ENCODE results near the gene PPP1R14D. TPM values are rescaled to one million over a fixed set of nuclear protein-coding genes. Genes with fewer than 3 reads are reported as not detected.
A peak's percentile ranks its signal among the peaks of the same experiment; 100 is the strongest.

The PPP1R14D gene
- total and polyA plus RNA-seq, 8 donors, result 0.63 to 20.0 (median 2.2) TPM; not detected in 3

DNA sequence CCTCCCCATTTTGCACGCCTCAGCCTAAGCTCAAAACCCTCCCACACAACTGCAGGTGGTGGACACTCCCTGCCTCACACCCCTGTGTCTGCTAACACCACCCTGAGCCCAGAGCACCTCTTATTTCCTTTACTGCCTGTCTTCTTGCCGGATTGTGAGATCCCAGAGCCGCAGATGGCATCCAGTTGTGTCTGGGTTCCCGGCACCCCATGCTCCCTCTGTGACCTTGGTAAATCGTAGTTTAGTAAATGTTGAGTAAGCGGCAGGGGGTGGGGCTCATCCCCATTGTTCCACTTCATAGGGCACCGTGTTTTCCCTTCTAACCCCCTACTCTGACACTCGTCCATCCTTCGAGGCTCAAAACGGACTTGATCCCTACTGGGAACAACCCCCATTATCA lies 30.2 kb upstream of the PPP1R14D start:
- intact Hi-C loops (cut with DNase I; ENCODE audit: low total_unique reads), result no loop called here
- Histone ChIP-seq H3K9me3 (no peaks in the 10 kb centered on the region), H3K27ac (no peak overlapping the region), H3K4me3 (no peak overlapping the region), H3K36me3 (peaks cover 20 to 37% (median 34%) of the 10 kb centered on the region in 4 donors), H3K27me3 (peaks cover 0 to 6% (median 0%) of the 10 kb centered on the region in 3 donors), H3K4me1 (peaks cover 10 to 23% (median 18%) of the 10 kb centered on the region in 4 donors)
- WGBS, 5 donors, result 63 to 79% (median 72%) methylated on average over 10 of the region's 10 CpGs
- TF ChIP-seq POLR2A (IDR thresholded peaks at IDR 0.05) (no peak), CTCF (IDR thresholded peaks at IDR 0.05) (no peak), POLR2AphosphoS5 (IDR thresholded peaks at IDR 0.05) (no peak), EP300 (IDR thresholded peaks at IDR 0.05) (no peak)
- DNase-seq, result no peak

DNA sequence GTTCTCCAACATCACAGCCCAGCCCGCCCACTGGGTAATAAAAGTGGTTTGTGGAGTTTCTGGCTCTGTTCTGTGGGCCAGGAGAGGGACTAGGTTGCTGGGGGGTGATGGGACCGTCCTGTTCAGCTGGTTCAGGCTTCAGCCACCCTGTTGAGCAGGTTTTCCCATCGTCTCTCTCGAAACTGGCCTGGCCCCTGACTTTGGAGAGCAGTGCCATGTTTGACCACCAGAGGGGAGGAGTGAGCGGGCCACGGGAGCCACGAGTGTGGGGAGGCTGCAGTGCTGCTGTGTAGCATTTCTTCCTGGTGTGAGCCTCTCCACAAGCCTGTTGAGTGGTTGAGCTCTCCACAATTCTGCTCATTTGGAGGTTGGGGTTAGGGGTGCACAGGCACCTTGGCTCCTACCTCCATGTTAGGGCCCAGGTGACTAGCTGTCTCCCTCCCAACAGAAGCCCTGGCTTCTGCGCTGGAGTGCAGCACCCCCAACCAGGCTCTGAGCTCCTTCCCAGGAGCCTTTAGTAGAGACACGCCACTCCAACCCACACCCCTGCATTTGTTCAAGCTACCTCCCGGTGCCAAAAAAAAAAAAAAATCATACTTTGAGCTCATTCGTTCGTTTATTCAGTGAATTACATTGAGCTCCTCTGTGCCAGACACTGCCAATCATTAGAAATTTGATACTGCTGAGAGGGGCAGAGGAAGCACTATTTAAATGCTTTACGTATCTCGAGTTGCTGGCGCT lies 29.3 kb upstream of the PPP1R14D start:
- intact Hi-C loops (cut with DNase I; ENCODE audit: low total_unique reads), result no loop called here
- H3K36me3 ChIP-seq, result peaks cover 29 to 46% (median 43%) of the 10 kb centered on the region in 4 donors
- no peaks in the 10 kb centered on the region for H3K9me3 ChIP-seq
- TF ChIP-seq POLR2AphosphoS5 (IDR thresholded peaks at IDR 0.05) (peak in 2 of 3 donors; percentile 30 to 83), EP300 (IDR thresholded peaks at IDR 0.05) (no peak), CTCF (IDR thresholded peaks at IDR 0.05) (peak in 6 of 7 experiments; percentile 92 to 99 (median 94))
- H3K27me3 ChIP-seq, result peaks cover 0 to 4% (median 0%) of the 10 kb centered on the region in 3 donors
- H3K4me3 ChIP-seq, result no peak overlapping the region
- H3K27ac ChIP-seq, result peak overlapping the region in 3 of 5 donors; percentile 16 to 70 (median 25)
- DNase-seq, result peak; percentile 89 to 95
- WGBS, 5 donors, result 25 to 33% (median 32%) methylated on average over 14 to 15 of the region's 15 CpGs
- peaks cover 10 to 22% (median 18%) of the 10 kb centered on the region in 4 donors for H3K4me1 ChIP-seq

- Histone ChIP-seq H3K9me3 (no peaks in the 10 kb centered on the region), H3K4me3 (no peak overlapping the region), H3K27ac (peak overlapping the region in 3 of 5 donors; percentile 16 to 70 (median 25)), H3K27me3 (peaks cover 0 to 4% (median 0%) of the 10 kb centered on the region in 3 donors), H3K4me1 (peaks cover 10 to 25% (median 19%) of the 10 kb centered on the region in 4 donors), H3K36me3 (peaks cover 29 to 54% (median 46%) of the 10 kb centered on the region in 4 donors)
- 69 to 87% (median 75%) methylated on average over 7 to 8 of the region's 8 CpGs for WGBS, 5 donors
- no peak for TF ChIP-seq CTCF (IDR thresholded peaks at IDR 0.05)
- no peak for TF ChIP-seq POLR2A (IDR thresholded peaks at IDR 0.05)
- no peak for TF ChIP-seq POLR2AphosphoS5 (IDR thresholded peaks at IDR 0.05)
- TF ChIP-seq EP300 (IDR thresholded peaks at IDR 0.05), result no peak
- DNase-seq, result no peak
- intact Hi-C loops (cut with DNase I; ENCODE audit: low total_unique reads), result no loop called here
Observed at GRCh38 chr15:40856746-40857145, 28.2 kb upstream of the PPP1R14D start.

DNA sequence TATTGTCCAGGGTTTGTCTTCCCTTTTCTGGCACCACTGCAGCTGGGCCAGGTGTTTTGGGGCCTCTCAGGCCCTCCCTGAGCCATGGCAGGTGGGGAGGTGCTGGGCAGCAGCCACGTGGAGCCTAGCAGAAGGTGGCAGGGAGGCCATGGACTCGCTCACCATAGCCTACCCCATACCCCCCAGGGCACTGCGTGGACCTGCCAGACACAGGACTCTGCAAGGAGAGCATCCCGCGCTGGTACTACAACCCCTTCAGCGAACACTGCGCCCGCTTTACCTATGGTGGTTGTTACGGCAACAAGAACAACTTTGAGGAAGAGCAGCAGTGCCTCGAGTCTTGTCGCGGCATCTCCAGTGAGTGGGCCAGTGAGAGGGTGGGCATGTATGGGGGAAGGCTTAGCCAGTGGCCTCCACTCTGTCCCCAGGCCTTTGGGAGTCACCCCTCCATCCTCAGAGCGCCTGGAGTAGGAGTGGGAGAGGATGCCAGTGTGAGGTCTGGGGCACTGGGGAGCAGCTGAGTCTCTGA lies 27.3 kb upstream of the PPP1R14D start:
- no peak for DNase-seq
- Histone ChIP-seq H3K4me1 (peaks cover 10 to 25% (median 19%) of the 10 kb centered on the region in 4 donors), H3K36me3 (peaks cover 29 to 60% (median 46%) of the 10 kb centered on the region in 4 donors), H3K4me3 (no peak overlapping the region), H3K9me3 (no peaks in the 10 kb centered on the region), H3K27ac (no peak overlapping the region), H3K27me3 (peaks cover 0 to 4% (median 0%) of the 10 kb centered on the region in 3 donors)
- 82 to 87% (median 86%) methylated on average over 12 to 13 of the region's 13 CpGs for WGBS, 5 donors
- intact Hi-C loops (cut with DNase I; ENCODE audit: low total_unique reads), result no loop called here
- TF ChIP-seq POLR2A (IDR thresholded peaks at IDR 0.05) (no peak), CTCF (IDR thresholded peaks at IDR 0.05) (no peak), EP300 (IDR thresholded peaks at IDR 0.05) (no peak), POLR2AphosphoS5 (IDR thresholded peaks at IDR 0.05) (no peak)
